Panc1 (cell line): Measurements from ENCODE around the gene CST6.

ENCODE experiments used
- CTCF ChIP-seq: fragments of 450-650 bp; IDR thresholded peaks from 2 replicates; pipeline ENCODE4 v1.5.1; 2017; ENCODE audit warnings: mild to moderate bottlenecking
- POLR2AphosphoS5 ChIP-seq: IDR thresholded peaks from 2 replicates; pipeline ENCODE4 v1.6.1; 2012; ENCODE audit warnings: mild to moderate bottlenecking, low read depth, low read length, moderate library complexity
- REST ChIP-seq, 2 experiments: IDR thresholded peaks; 2 replicates each; pipeline ENCODE4 v1.6.1; 2011 to 2012; ENCODE audit warnings: low read depth in 2 of 2, control low read depth in 1 of 2, low read length in 1 of 2, mild to moderate bottlenecking in 1 of 2, moderate library complexity in 1 of 2; ENCODE audit not compliant: insufficient read depth in 1 of 2
- TCF7L2 ChIP-seq: IDR thresholded peaks from 2 replicates; pipeline ENCODE4 v1.6.1; 2011; ENCODE audit warnings: mild to moderate bottlenecking, low read depth, low read length, inconsistent platforms

GRCh38 chr11:66046901-66047300, 35.1 kb downstream of the CST6 start:
- no peak for TF ChIP-seq CTCF
- no peak for TF ChIP-seq REST (IDR thresholded peaks at IDR 0.05; ENCODE audit: insufficient read depth in 1 of 2, low read depth in 2 of 2, low read length in 1 of 2)
- no peak for TF ChIP-seq POLR2AphosphoS5
- no peak for TF ChIP-seq TCF7L2
